ENCODE data around the gene CPAMD8. TPM values are rescaled to one million over a fixed set of nuclear protein-coding genes. Genes with fewer than 3 reads are reported as not detected.

CPAMD8 gene
- total and polyA plus RNA-seq, 9 of the 15 experiments (the other 6 are each of a cell fraction or from before 2014, with no cell fraction given), result 0.20 to 2.1 (median 1.3) TPM

DNA sequence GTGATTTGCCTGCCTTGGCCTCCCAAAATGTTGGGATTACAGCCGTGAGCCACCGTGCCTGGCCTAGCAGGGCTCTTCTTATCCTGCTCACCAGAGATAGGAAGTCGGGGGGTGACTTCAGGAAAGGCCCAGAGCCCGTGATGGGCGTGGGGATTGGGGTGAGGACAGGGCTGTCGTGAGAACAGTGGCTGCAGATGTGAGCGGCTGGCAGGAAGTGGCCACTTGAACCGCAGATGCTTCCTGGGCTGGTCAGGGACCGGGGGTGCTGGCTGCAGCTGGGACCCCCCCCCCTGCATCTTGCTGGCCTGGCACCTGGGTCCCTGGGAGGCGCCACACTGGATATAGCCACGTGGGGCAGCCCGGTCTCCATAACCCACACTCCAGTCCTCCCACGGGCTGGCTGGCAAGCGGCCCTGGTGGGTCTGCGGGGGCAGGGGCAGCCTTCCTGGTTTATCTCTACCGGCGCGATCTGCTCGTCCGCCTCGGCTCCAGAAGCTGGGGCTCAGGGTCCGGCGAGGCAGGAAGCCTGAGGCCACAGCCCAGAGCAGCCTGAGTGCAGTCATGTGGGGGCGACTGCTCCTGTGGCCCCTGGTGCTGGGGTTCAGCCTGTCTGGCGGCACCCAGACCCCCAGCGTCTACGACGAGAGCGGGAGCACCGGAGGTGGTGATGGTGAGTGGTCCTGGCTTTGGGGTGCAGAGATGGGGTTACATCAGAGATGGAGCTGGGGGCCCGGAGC lies 137.8 kb downstream of the CPAMD8 start, which contains the start of gene F2RL3 (continued):
- TF ChIP-seq, protein P1, sequence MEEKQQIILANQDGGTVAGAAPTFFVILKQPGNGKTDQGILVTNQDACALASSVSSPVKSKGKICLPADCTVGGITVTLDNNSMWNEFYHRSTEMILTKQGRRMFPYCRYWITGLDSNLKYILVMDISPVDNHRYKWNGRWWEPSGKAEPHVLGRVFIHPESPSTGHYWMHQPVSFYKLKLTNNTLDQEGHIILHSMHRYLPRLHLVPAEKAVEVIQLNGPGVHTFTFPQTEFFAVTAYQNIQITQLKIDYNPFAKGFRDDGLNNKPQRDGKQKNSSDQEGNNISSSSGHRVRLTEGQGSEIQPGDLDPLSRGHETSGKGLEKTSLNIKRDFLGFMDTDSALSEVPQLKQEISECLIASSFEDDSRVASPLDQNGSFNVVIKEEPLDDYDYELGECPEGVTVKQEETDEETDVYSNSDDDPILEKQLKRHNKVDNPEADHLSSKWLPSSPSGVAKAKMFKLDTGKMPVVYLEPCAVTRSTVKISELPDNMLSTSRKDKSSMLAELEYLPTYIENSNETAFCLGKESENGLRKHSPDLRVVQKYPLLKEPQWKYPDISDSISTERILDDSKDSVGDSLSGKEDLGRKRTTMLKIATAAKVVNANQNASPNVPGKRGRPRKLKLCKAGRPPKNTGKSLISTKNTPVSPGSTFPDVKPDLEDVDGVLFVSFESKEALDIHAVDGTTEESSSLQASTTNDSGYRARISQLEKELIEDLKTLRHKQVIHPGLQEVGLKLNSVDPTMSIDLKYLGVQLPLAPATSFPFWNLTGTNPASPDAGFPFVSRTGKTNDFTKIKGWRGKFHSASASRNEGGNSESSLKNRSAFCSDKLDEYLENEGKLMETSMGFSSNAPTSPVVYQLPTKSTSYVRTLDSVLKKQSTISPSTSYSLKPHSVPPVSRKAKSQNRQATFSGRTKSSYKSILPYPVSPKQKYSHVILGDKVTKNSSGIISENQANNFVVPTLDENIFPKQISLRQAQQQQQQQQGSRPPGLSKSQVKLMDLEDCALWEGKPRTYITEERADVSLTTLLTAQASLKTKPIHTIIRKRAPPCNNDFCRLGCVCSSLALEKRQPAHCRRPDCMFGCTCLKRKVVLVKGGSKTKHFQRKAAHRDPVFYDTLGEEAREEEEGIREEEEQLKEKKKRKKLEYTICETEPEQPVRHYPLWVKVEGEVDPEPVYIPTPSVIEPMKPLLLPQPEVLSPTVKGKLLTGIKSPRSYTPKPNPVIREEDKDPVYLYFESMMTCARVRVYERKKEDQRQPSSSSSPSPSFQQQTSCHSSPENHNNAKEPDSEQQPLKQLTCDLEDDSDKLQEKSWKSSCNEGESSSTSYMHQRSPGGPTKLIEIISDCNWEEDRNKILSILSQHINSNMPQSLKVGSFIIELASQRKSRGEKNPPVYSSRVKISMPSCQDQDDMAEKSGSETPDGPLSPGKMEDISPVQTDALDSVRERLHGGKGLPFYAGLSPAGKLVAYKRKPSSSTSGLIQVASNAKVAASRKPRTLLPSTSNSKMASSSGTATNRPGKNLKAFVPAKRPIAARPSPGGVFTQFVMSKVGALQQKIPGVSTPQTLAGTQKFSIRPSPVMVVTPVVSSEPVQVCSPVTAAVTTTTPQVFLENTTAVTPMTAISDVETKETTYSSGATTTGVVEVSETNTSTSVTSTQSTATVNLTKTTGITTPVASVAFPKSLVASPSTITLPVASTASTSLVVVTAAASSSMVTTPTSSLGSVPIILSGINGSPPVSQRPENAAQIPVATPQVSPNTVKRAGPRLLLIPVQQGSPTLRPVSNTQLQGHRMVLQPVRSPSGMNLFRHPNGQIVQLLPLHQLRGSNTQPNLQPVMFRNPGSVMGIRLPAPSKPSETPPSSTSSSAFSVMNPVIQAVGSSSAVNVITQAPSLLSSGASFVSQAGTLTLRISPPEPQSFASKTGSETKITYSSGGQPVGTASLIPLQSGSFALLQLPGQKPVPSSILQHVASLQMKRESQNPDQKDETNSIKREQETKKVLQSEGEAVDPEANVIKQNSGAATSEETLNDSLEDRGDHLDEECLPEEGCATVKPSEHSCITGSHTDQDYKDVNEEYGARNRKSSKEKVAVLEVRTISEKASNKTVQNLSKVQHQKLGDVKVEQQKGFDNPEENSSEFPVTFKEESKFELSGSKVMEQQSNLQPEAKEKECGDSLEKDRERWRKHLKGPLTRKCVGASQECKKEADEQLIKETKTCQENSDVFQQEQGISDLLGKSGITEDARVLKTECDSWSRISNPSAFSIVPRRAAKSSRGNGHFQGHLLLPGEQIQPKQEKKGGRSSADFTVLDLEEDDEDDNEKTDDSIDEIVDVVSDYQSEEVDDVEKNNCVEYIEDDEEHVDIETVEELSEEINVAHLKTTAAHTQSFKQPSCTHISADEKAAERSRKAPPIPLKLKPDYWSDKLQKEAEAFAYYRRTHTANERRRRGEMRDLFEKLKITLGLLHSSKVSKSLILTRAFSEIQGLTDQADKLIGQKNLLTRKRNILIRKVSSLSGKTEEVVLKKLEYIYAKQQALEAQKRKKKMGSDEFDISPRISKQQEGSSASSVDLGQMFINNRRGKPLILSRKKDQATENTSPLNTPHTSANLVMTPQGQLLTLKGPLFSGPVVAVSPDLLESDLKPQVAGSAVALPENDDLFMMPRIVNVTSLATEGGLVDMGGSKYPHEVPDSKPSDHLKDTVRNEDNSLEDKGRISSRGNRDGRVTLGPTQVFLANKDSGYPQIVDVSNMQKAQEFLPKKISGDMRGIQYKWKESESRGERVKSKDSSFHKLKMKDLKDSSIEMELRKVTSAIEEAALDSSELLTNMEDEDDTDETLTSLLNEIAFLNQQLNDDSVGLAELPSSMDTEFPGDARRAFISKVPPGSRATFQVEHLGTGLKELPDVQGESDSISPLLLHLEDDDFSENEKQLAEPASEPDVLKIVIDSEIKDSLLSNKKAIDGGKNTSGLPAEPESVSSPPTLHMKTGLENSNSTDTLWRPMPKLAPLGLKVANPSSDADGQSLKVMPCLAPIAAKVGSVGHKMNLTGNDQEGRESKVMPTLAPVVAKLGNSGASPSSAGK (IDR thresholded peaks at IDR 0.05), result peak; percentile 76
- TF ChIP-seq ZNF263 (CRISPR knock-in tag; IDR thresholded peaks at IDR 0.05; ENCODE audit: borderline replicate concordance) (peak; percentile 58; the same call in 1 of the 2 replicates), U2AF2 (optimal IDR thresholded peaks at IDR 0.05; ENCODE audit: low read depth, low read length) (no peak), TAF1 (IDR thresholded peaks at IDR 0.05; ENCODE audit: control insufficient read depth, extremely low read depth, insufficient read depth, low read length, severe bottlenecking) (peak; percentile 55), KLF6 (CRISPR knock-in tag; IDR thresholded peaks at IDR 0.05; ENCODE audit: borderline replicate concordance) (peak; percentile 24; the same call in 1 of the 2 replicates), MAFF (IDR thresholded peaks at IDR 0.05; ENCODE audit: low read length) (no peak), ZNF436 (CRISPR knock-in tag; IDR thresholded peaks at IDR 0.05) (no peak), NFIC (IDR thresholded peaks at IDR 0.05) (peak; percentile 75), MEF2A (IDR thresholded peaks at IDR 0.05; ENCODE audit: control insufficient read depth, low read depth, low read length) (no peak), PTRF (tag; IDR thresholded peaks at IDR 0.05) (no peak), ZNF316 (IDR thresholded peaks at IDR 0.05) (no peak), CHD2 (IDR thresholded peaks at IDR 0.05; ENCODE audit: low read depth, low read length) (no peak; the same call in 1 of the 2 replicates)
- TF ChIP-seq, protein P2, sequence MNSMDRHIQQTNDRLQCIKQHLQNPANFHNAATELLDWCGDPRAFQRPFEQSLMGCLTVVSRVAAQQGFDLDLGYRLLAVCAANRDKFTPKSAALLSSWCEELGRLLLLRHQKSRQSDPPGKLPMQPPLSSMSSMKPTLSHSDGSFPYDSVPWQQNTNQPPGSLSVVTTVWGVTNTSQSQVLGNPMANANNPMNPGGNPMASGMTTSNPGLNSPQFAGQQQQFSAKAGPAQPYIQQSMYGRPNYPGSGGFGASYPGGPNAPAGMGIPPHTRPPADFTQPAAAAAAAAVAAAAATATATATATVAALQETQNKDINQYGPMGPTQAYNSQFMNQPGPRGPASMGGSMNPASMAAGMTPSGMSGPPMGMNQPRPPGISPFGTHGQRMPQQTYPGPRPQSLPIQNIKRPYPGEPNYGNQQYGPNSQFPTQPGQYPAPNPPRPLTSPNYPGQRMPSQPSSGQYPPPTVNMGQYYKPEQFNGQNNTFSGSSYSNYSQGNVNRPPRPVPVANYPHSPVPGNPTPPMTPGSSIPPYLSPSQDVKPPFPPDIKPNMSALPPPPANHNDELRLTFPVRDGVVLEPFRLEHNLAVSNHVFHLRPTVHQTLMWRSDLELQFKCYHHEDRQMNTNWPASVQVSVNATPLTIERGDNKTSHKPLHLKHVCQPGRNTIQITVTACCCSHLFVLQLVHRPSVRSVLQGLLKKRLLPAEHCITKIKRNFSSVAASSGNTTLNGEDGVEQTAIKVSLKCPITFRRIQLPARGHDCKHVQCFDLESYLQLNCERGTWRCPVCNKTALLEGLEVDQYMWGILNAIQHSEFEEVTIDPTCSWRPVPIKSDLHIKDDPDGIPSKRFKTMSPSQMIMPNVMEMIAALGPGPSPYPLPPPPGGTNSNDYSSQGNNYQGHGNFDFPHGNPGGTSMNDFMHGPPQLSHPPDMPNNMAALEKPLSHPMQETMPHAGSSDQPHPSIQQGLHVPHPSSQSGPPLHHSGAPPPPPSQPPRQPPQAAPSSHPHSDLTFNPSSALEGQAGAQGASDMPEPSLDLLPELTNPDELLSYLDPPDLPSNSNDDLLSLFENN (IDR thresholded peaks at IDR 0.05; ENCODE audit: low read depth in 2 of 2, low read length in 2 of 2), result no peak
